Caco-2 (cell line): ENCODE data around the gene SLC35G1. TPM values are rescaled to one million over a fixed set of nuclear protein-coding genes. Genes with fewer than 3 reads are reported as not detected.

ENCODE experiments used
- BruUV-seq: library from RNA; stranded (reverse); fragments of 400-500 nt; replicated peaks from 2 replicates; lab custom pipeline; 2021; lab: Mats Ljungman, UMichigan
- CTCF ChIA-PET: fragments of 300-600 bp; sonication (Branson Sonifier 250); formaldehyde crosslinking; loops from one replicate; lab custom pipeline; 2022; ENCODE audit warnings: antibody characterized with exemption; lab: Charles Lee
- POLR2A ChIA-PET: fragments of 300-600 bp; sonication (Branson Sonifier 250); formaldehyde crosslinking; loops from one replicate; lab custom pipeline; 2022; ENCODE audit warnings: antibody characterized with exemption; lab: Charles Lee
- DNase-seq, 2 experiments: peaks; one replicate each; pipeline versions ENCODE4 v3.0.0 to v3.0.0-alpha.2; 2020 to 2022
- H3K27me3 ChIP-seq: replicated peaks from 2 replicates; pipeline ENCODE4 v1.6.0; 2011; ENCODE audit warnings: low read length; ENCODE audit not compliant: control insufficient read depth, insufficient read depth
- H3K36me3 ChIP-seq: 2 replicates; pipeline ENCODE4 v1.5.1; 2011; ENCODE audit warnings: low read length; ENCODE audit not compliant: control insufficient read depth, insufficient read depth
- H3K4me1 ChIP-seq: fragments of 250-450 bp; sonication (Bioruptor Pico); 2 replicates; pipeline ENCODE4 v1.5.1; 2020; ENCODE audit warnings: mild to moderate bottlenecking
- H3K4me3 ChIP-seq: 2 replicates; pipeline ENCODE4 v1.5.1; 2011; ENCODE audit warnings: low read depth, mild to moderate bottlenecking, control low read depth, low read length
- H3K9me3 ChIP-seq: fragments of 250-450 bp; sonication (Bioruptor Pico); 2 replicates; pipeline ENCODE4 v1.5.1; 2020; ENCODE audit warnings: mild to moderate bottlenecking, moderate library complexity
- H3K27ac Mint-ChIP-seq: one replicate; pipeline ENCODE4 v1.8.0; 2022; ENCODE audit warnings: mixed read lengths; ENCODE audit not compliant: unreplicated experiment
- H3K27me3 Mint-ChIP-seq: one replicate; pipeline ENCODE4 v1.8.0; 2022; ENCODE audit warnings: mixed read lengths; ENCODE audit not compliant: insufficient read depth, unreplicated experiment
- H3K36me3 Mint-ChIP-seq: one replicate; pipeline ENCODE4 v1.8.0; 2022; ENCODE audit warnings: mild to moderate bottlenecking, mixed read lengths; ENCODE audit not compliant: insufficient read depth, unreplicated experiment
- H3K4me1 Mint-ChIP-seq: one replicate; pipeline ENCODE4 v1.8.0; 2022; ENCODE audit warnings: low read depth, mixed read lengths; ENCODE audit not compliant: unreplicated experiment
- H3K4me3 Mint-ChIP-seq: one replicate; pipeline ENCODE4 v1.8.0; 2022; ENCODE audit warnings: mild to moderate bottlenecking, moderate library complexity, mixed read lengths; ENCODE audit not compliant: unreplicated experiment
- H3K9me3 Mint-ChIP-seq: one replicate; pipeline ENCODE4 v1.8.0; 2022; ENCODE audit warnings: mixed read lengths; ENCODE audit not compliant: unreplicated experiment
- intact Hi-C: fragments of 100-400 bp; cut with micrococcal nuclease; formaldehyde crosslinking; loops from one replicate; pipeline ENCODE4 v1.10.0; 2022; ENCODE audit not compliant: unreplicated experiment
- total RNA-seq: library from RNA; stranded (reverse); gene quantifications from 2 replicates; pipeline ENCODE4 v1.2.3, GENCODE V29; 2022
- TF ChIP-seq, protein P1 (sequence below), 2 experiments: fragments of 200-600 bp in 1 of 2; IDR thresholded peaks; 1 replicate in 1 of 2; 2 replicates in 1 of 2; pipeline versions ENCODE4 v1.5.1 to v1.8.0; 2011 to 2022; ENCODE audit warnings: antibody characterized with exemption in 1 of 2, control low read depth in 1 of 2, inconsistent platforms in 1 of 2, low read depth in 1 of 2, low read length in 1 of 2, mild to moderate bottlenecking in 1 of 2, moderate library complexity in 1 of 2; ENCODE audit not compliant: insufficient read depth in 1 of 2, severe bottlenecking in 1 of 2, unreplicated experiment in 1 of 2

SLC35G1 gene
- total RNA-seq, 1 experiment from 2014 or later: 11.0 TPM

DNA sequence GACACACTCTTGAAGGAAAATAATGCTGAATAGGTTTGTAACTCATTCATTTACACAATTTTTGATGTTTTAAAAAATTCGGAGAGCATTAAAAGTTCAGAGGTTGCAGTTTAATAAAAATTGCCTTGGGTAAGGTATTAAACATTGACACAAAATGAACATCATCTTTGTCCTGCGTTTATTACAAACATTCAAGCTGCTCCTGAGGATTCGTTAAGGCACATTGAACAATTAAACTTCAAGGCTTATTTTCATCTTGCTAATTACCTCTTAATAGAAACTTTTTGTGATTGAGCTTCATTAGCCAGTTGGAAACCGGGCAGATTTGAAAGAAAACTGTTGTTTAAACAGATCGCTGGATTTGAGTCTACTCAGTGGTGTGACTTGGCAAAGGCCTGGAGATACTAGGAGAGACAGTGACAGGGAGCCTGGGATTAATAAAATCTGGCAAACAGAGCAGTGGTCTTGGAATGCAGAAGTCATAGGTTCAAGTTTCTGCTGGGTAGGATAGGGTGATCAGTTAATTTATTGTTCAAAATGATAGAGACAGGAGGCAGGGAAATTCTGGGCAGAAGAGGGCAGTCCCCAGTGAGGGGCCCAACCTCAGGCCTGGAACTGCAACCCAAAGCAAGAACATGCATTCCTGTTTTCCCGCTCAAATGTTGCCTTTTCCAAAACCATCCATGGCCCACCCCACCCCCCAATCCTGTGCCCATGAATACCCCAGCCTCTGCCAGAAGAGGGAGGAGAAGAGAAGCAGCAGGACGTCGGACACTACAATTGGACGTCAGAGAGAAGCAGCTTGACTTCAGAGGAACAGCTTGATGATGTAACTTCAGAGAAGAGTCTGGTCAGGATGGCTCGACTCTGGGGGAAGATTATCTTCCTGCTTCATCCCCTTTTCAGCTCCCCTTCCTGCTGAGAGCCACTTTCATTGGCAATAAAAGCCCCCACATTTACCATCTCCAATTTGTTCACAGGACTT, 43.5 kb upstream of the SLC35G1 start:
- TF ChIP-seq, protein P1, sequence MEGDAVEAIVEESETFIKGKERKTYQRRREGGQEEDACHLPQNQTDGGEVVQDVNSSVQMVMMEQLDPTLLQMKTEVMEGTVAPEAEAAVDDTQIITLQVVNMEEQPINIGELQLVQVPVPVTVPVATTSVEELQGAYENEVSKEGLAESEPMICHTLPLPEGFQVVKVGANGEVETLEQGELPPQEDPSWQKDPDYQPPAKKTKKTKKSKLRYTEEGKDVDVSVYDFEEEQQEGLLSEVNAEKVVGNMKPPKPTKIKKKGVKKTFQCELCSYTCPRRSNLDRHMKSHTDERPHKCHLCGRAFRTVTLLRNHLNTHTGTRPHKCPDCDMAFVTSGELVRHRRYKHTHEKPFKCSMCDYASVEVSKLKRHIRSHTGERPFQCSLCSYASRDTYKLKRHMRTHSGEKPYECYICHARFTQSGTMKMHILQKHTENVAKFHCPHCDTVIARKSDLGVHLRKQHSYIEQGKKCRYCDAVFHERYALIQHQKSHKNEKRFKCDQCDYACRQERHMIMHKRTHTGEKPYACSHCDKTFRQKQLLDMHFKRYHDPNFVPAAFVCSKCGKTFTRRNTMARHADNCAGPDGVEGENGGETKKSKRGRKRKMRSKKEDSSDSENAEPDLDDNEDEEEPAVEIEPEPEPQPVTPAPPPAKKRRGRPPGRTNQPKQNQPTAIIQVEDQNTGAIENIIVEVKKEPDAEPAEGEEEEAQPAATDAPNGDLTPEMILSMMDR (IDR thresholded peaks at IDR 0.05; ENCODE audit: insufficient read depth in 1 of 2, low read depth in 1 of 2, low read length in 1 of 2, severe bottlenecking in 1 of 2, unreplicated experiment in 1 of 2): no peak
- Histone ChIP-seq H3K4me3 (no peak overlapping the region), H3K9me3 (no peaks in the 10 kb centered on the region), H3K27me3 (no peaks in the 10 kb centered on the region), H3K4me1 (peaks cover 7% of the 10 kb centered on the region), H3K36me3 (no peaks in the 10 kb centered on the region)
- Mint-ChIP-seq H3K4me1 (no peaks in the 10 kb centered on the region), H3K27ac (no peak overlapping the region), H3K36me3 (no peaks in the 10 kb centered on the region), H3K27me3 (no peaks in the 10 kb centered on the region), H3K4me3 (no peak overlapping the region), H3K9me3 (peaks cover 18% of the 10 kb centered on the region)
- POLR2A ChIA-PET: no interaction called here
- intact Hi-C loops: no loop called here
- no peak for DNase-seq
- CTCF ChIA-PET: interaction anchor here (0.7 kb wide), 1 partner anchor 34 kb away, joined by 4 read pairs; no protein-coding TSS in a partner anchor
- BruUV-seq: no TSS peak

DNA sequence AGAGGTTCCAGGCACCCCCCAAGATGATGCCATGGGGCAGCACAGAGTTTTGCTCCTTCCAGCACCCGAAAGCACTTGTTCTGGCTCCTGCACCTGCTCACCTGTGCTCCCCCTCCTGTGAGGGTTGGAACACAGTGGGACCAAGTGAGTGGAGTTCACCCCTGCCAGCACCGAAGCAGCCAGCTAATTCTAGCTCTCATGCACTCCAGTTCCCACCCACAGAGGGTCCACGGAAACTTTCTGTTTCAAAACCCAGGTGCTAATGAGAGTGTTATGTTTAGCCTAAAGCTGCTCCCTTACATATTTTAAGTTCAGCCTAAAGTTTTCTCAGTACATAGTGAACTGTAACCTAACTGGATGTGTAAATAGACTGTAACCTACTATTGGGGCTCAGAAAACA, 42.6 kb upstream of the SLC35G1 start:
- no peak overlapping the region for H3K27ac Mint-ChIP-seq
- no peaks in the 10 kb centered on the region for H3K27me3 Mint-ChIP-seq
- POLR2A ChIA-PET: no interaction called here
- H3K4me3 ChIP-seq: no peak overlapping the region
- H3K9me3 ChIP-seq: no peaks in the 10 kb centered on the region
- DNase-seq: no peak
- H3K9me3 Mint-ChIP-seq: peaks cover 18% of the 10 kb centered on the region
- TF ChIP-seq, protein P1 (IDR thresholded peaks at IDR 0.05; ENCODE audit: insufficient read depth in 1 of 2, low read depth in 1 of 2, low read length in 1 of 2, severe bottlenecking in 1 of 2, unreplicated experiment in 1 of 2): no peak
- no peak overlapping the region for H3K4me3 Mint-ChIP-seq
- H3K36me3 Mint-ChIP-seq: no peaks in the 10 kb centered on the region
- BruUV-seq: no TSS peak
- no peaks in the 10 kb centered on the region for H3K4me1 Mint-ChIP-seq
- CTCF ChIA-PET: interaction anchor here (0.7 kb wide), 1 partner anchor 35 kb away, joined by 4 read pairs; no protein-coding TSS in a partner anchor
- peaks cover 12% of the 10 kb centered on the region for H3K4me1 ChIP-seq
- no peaks in the 10 kb centered on the region for H3K36me3 ChIP-seq
- intact Hi-C loops: no loop called here
- H3K27me3 ChIP-seq: no peaks in the 10 kb centered on the region

DNA sequence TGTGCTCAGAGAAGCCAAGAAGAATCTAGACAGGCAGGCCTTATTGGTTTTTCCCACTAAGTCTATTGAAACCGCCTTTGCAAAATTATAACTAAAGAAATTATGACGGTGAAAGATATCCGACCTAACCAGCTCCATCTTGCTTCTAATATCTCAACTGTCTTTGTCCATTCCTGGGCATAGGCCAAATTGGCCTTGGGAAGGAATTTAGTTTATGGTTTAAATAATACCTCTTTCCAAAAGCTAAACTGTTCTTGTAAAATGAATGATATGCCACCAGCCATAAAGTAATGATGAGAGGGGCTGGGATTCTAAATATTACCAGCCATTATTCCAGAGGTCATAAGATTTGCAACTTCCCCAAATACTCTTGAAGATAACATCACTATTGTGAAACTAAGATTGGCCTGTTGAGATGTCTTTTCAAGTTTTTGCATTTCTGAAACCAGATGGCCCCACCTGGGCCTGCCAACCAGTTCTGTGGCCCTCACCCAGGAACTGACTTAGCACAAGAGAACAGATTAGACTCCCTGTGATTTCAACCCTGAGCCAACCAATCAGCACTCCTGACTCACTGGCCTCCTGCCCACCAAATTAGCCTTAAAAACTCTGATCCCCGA, 41.2 kb upstream of the SLC35G1 start:
- no peaks in the 10 kb centered on the region for H3K27me3 Mint-ChIP-seq
- Histone ChIP-seq H3K4me3 (no peak overlapping the region), H3K36me3 (no peaks in the 10 kb centered on the region), H3K9me3 (no peaks in the 10 kb centered on the region), H3K4me1 (peaks cover 12% of the 10 kb centered on the region), H3K27me3 (no peaks in the 10 kb centered on the region)
- no peak overlapping the region for H3K27ac Mint-ChIP-seq
- H3K36me3 Mint-ChIP-seq: no peaks in the 10 kb centered on the region
- BruUV-seq: no TSS peak
- intact Hi-C loops: no loop called here
- peaks cover 18% of the 10 kb centered on the region for H3K9me3 Mint-ChIP-seq
- H3K4me1 Mint-ChIP-seq: no peaks in the 10 kb centered on the region
- ChIA-PET CTCF (no interaction called here), POLR2A (no interaction called here)
- no peak for DNase-seq
- TF ChIP-seq, protein P1 (IDR thresholded peaks at IDR 0.05; ENCODE audit: insufficient read depth in 1 of 2, low read depth in 1 of 2, low read length in 1 of 2, severe bottlenecking in 1 of 2, unreplicated experiment in 1 of 2): no peak
- no peak overlapping the region for H3K4me3 Mint-ChIP-seq
